GM12865 (cell line): ENCODE results near the gene SNF8.

Source experiments
- DNase-seq: peaks from one replicate; pipeline ENCODE4 v3.0.0; 2010; ENCODE audit warnings: low read depth
- H3K4me3 ChIP-seq: 2 replicates; pipeline ENCODE4 v1.5.1; 2011; ENCODE audit warnings: mild to moderate bottlenecking, low read depth, low read length, control low read depth
- CTCF ChIP-seq: IDR thresholded peaks from 2 replicates; pipeline ENCODE4 v1.5.1; 2011; ENCODE audit warnings: low read length, control low read depth, low read depth, inconsistent platforms; ENCODE audit not compliant: insufficient read depth; ENCODE audit errors: missing control alignments

Gene SNF8, protein sequence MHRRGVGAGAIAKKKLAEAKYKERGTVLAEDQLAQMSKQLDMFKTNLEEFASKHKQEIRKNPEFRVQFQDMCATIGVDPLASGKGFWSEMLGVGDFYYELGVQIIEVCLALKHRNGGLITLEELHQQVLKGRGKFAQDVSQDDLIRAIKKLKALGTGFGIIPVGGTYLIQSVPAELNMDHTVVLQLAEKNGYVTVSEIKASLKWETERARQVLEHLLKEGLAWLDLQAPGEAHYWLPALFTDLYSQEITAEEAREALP

DNA sequence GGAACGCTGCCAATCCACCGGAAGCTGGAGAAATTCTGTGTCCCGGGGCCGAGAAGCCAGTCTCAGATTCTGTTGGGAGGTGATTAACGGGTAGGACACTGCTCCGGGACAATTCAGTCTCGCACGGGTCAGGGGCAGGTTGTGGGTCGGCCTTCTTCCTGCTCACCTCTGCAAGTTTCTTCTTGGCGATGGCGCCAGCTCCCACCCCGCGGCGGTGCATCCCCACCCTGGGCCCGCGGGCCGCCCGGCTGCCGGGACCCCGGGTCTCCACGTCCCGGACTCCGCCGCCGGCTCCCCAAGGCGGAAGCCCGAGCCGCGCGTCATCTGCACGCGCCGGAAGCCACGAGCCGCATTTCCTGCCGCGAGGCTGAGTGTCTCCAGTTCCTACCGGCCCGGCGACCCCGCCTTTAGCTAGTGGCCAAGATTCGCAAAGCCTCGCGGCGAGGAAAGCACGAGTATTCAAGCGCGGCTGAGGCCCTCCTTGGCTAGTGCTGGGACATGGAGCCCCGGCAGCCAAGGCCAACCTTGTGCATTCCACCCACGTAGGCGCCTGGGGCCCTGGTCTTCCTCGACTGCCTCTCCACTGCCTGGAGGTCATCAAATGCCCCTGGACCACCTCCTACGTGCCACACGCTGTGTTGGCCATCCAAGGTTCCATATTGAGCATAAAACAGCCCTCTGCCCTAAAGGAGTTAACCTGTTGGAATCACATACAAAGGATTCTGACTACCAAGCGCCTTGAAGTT is at the start of gene SNF8:
Gene SNF8, minus strand, starts transcription at position 328 of the 746 bp plus-strand sequence. Its CDS starts 108 bp downstream, at position 220.
- peak; percentile 95 for DNase-seq
- no peak for TF ChIP-seq CTCF
- H3K4me3 ChIP-seq, result peak within 1 kb of the TSS; percentile 100

- no peak overlapping the region for H3K4me3 ChIP-seq
- DNase-seq, result no peak
- TF ChIP-seq CTCF, result no peak
Observed at GRCh38 chr17:48993951-48994350, 49.3 kb upstream of the SNF8 start.

DNA sequence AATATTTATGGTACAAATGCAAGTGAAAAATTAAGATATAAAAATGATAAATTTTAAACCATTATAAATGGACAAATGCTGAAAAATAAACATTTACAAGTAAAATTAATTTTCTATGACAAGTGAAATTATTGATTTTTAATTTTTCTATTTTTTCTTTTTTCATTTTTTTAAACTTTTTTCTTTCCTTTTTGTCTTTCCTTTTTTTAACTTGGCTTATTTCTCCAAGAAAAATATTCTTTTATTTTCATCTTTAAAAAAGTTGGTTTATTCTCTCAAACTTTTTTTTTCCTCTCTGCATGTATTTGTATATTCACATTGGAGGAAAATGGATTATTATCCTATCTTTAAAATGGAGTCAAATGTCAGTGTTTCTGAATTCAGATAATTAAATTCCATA is 48.7 kb upstream of the SNF8 start:
- TF ChIP-seq CTCF, result no peak
- H3K4me3 ChIP-seq, result no peak overlapping the region
- DNase-seq, result no peak

DNA sequence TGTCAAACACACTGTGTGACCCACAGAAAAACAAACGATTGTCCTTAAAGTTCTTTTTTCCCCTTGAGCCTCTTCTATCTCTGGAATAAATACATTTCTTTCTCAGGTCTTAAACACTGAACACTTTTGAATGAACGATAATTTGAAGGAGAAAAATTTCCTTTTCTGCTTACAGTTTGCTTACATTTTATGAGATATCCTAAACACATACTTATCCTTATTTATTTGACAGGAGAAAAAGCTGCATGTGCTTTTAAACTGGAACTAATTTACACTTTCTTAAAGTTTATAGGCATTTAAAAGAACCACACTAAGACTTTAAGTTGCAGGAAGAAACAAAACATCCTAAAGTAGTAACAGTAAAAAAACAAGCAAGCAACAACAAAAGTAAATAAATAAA is 47.8 kb upstream of the SNF8 start:
- H3K4me3 ChIP-seq, result no peak overlapping the region
- TF ChIP-seq CTCF, result no peak

GRCh38 chr17:48990882-48991357 is 46.3 kb upstream of the SNF8 start:
- no peak for TF ChIP-seq CTCF
- no peak for DNase-seq
- no peak overlapping the region for H3K4me3 ChIP-seq

More for the DNA sequence above, 47.8 kb upstream of the SNF8 start:
- DNase-seq, result no peak

GRCh38 chr17:48989100-48989499 is 44.5 kb upstream of the SNF8 start:
- TF ChIP-seq CTCF, result no peak
- no peak overlapping the region for H3K4me3 ChIP-seq
- DNase-seq, result no peak
